Astrocyte (in vitro differentiated cells and primary cell): ENCODE data around the gene NCLN. TPM values are rescaled to one million over a fixed set of nuclear protein-coding genes. Genes with fewer than 3 reads are reported as not detected.

Experiments
- DNase-seq: peaks from one replicate; pipeline ENCODE4 v3.0.0-alpha.2; 2010; ENCODE audit warnings: low read depth
- FAIRE-seq: peaks from 2 replicates; lab custom pipeline; 2011; peaks lifted over from hg19 to GRCh38; lab: Jason Lieb, UNC
- H2AFZ ChIP-seq: 2 replicates; pipeline ENCODE4 v1.6.0; 2012; ENCODE audit warnings: low read depth, low read length, inconsistent platforms
- H3K27ac ChIP-seq: 2 replicates; pipeline ENCODE4 v1.5.1; 2011; ENCODE audit warnings: low read depth, low read length, inconsistent platforms
- H3K27me3 ChIP-seq: 2 replicates; pipeline ENCODE4 v1.6.0; 2011; ENCODE audit warnings: low read length, inconsistent platforms; ENCODE audit not compliant: insufficient read depth
- H3K36me3 ChIP-seq: 2 replicates; pipeline ENCODE4 v1.5.1; 2011; ENCODE audit warnings: low read length, inconsistent platforms; ENCODE audit not compliant: insufficient read depth
- H3K4me1 ChIP-seq: 2 replicates; pipeline ENCODE4 v1.5.1; 2011; ENCODE audit warnings: low read length, inconsistent platforms; ENCODE audit not compliant: insufficient read depth
- H3K4me2 ChIP-seq: 2 replicates; pipeline ENCODE4 v1.6.0; 2012; ENCODE audit warnings: low read length, inconsistent platforms
- H3K4me3 ChIP-seq: 2 replicates; pipeline ENCODE4 v1.5.1; 2011; ENCODE audit warnings: low read depth, mild to moderate bottlenecking, low read length, inconsistent platforms; ENCODE audit not compliant: insufficient read depth
- H3K79me2 ChIP-seq: 2 replicates; pipeline ENCODE4 v1.6.0; 2012; ENCODE audit warnings: mild to moderate bottlenecking, low read length, inconsistent platforms; ENCODE audit not compliant: insufficient read depth
- H3K9ac ChIP-seq: 2 replicates; pipeline ENCODE4 v1.6.0; 2012; ENCODE audit warnings: mild to moderate bottlenecking, low read length, inconsistent platforms
- H3K9me3 ChIP-seq: 2 replicates; pipeline ENCODE4 v1.5.1; 2012; ENCODE audit warnings: low read depth, mild to moderate bottlenecking, low read length, inconsistent platforms; ENCODE audit not compliant: insufficient read depth
- H4K20me1 ChIP-seq: 2 replicates; pipeline ENCODE4 v1.6.0; 2012; ENCODE audit warnings: low read length, inconsistent platforms; ENCODE audit not compliant: insufficient read depth
- H3K27ac Mint-ChIP-seq: one replicate; pipeline ENCODE4 v1.8.0; 2021; ENCODE audit warnings: mild to moderate bottlenecking, mixed read lengths; ENCODE audit not compliant: unreplicated experiment
- H3K27me3 Mint-ChIP-seq: one replicate; pipeline ENCODE4 v1.8.0; 2021; ENCODE audit warnings: low read depth, mixed read lengths; ENCODE audit not compliant: unreplicated experiment
- H3K36me3 Mint-ChIP-seq: one replicate; pipeline ENCODE4 v1.8.0; 2021; ENCODE audit warnings: low read depth, mixed read lengths; ENCODE audit not compliant: unreplicated experiment
- H3K4me1 Mint-ChIP-seq: one replicate; pipeline ENCODE4 v1.8.0; 2021; ENCODE audit warnings: low read depth, mixed read lengths; ENCODE audit not compliant: unreplicated experiment
- H3K4me3 Mint-ChIP-seq: one replicate; pipeline ENCODE4 v1.8.0; 2021; ENCODE audit warnings: mild to moderate bottlenecking, moderate library complexity, mixed read lengths; ENCODE audit not compliant: unreplicated experiment
- H3K9me3 Mint-ChIP-seq: one replicate; pipeline ENCODE4 v1.8.0; 2021; ENCODE audit warnings: mild to moderate bottlenecking, mixed read lengths; ENCODE audit not compliant: unreplicated experiment
- EZH2 ChIP-seq: IDR thresholded peaks from 2 replicates; pipeline ENCODE4 v1.6.1; 2012; ENCODE audit warnings: mild to moderate bottlenecking, low read length, inconsistent platforms; ENCODE audit not compliant: insufficient read depth
- total RNA-seq: library from RNA; stranded (reverse); gene quantifications from 2 replicates; pipeline ENCODE4 v1.2.1, GENCODE V29; 2021
- TF ChIP-seq, protein P1 (sequence below): IDR thresholded peaks from 2 replicates; pipeline ENCODE4 v1.5.1; 2011; ENCODE audit warnings: low read depth, mild to moderate bottlenecking, inconsistent platforms, low read length, moderate library complexity; ENCODE audit not compliant: insufficient read depth

Gene NCLN
- total RNA-seq, 1 donor from 2014 or later, result 95.8 TPM

DNA sequence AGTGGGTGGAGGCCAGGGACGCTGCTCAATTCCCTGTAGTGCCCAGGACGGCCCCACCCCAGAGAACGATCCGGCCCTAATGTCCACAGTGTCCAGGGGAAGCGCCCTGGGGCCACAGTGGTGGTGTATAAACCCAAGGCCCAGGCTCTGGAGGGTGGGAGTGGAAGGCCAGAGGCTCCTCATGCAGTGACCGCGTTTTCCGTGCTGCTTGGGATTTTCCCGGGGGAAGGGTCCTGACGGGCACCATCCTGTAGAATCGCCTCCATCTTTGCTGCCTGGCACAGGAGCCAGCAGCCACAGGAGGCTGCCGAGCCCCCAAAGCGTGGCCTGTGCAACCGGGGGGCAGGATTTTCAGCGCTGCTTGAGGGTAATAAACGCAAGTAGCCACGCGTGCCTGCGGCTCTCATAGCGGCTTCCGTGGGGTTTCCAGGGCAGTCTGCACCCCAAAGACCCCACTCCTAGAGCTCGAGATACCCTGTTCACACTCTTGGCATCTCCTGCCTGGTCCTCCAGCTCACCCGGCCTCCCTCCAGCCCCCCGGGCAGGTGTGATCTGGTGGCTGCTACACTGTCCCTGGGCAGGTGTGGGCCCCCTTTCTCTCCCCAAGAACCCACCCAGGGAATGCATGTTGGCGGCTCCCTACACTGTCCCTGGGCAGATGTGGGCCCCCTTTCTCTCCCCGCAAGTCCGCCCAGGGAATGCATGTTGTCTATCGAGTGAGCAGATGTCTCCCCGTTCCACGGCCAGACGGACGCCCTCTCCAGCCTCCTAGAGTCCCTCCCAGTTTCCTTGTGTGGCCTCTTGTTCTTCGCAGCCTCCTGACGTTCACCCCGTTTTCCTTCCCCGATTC is 2.2 kb downstream of the NCLN start:
- Histone ChIP-seq H3K27me3 (no peaks in the 10 kb centered on the region), H3K79me2 (peaks cover 70% of the 10 kb centered on the region), H3K9me3 (no peaks in the 10 kb centered on the region), H2AFZ (no peak overlapping the region), H3K27ac (no peak overlapping the region), H3K36me3 (no peaks in the 10 kb centered on the region), H3K4me1 (peaks cover 8% of the 10 kb centered on the region), H3K9ac (peak overlapping the region; percentile 89), H3K4me2 (peak overlapping the region; percentile 95), H4K20me1 (peaks cover 48% of the 10 kb centered on the region), H3K4me3 (no peak overlapping the region)
- H3K27ac Mint-ChIP-seq, result no peak overlapping the region
- H3K4me1 Mint-ChIP-seq, result peaks cover 12% of the 10 kb centered on the region
- H3K27me3 Mint-ChIP-seq, result no peaks in the 10 kb centered on the region
- DNase-seq (no peak), FAIRE-seq (no peak)
- H3K9me3 Mint-ChIP-seq, result peaks cover 1% of the 10 kb centered on the region
- TF ChIP-seq, protein P1, sequence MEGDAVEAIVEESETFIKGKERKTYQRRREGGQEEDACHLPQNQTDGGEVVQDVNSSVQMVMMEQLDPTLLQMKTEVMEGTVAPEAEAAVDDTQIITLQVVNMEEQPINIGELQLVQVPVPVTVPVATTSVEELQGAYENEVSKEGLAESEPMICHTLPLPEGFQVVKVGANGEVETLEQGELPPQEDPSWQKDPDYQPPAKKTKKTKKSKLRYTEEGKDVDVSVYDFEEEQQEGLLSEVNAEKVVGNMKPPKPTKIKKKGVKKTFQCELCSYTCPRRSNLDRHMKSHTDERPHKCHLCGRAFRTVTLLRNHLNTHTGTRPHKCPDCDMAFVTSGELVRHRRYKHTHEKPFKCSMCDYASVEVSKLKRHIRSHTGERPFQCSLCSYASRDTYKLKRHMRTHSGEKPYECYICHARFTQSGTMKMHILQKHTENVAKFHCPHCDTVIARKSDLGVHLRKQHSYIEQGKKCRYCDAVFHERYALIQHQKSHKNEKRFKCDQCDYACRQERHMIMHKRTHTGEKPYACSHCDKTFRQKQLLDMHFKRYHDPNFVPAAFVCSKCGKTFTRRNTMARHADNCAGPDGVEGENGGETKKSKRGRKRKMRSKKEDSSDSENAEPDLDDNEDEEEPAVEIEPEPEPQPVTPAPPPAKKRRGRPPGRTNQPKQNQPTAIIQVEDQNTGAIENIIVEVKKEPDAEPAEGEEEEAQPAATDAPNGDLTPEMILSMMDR, result no peak
- no peak for TF ChIP-seq EZH2
- H3K36me3 Mint-ChIP-seq, result peaks cover 2% of the 10 kb centered on the region
- H3K4me3 Mint-ChIP-seq, result peak overlapping the region; percentile 98

DNA sequence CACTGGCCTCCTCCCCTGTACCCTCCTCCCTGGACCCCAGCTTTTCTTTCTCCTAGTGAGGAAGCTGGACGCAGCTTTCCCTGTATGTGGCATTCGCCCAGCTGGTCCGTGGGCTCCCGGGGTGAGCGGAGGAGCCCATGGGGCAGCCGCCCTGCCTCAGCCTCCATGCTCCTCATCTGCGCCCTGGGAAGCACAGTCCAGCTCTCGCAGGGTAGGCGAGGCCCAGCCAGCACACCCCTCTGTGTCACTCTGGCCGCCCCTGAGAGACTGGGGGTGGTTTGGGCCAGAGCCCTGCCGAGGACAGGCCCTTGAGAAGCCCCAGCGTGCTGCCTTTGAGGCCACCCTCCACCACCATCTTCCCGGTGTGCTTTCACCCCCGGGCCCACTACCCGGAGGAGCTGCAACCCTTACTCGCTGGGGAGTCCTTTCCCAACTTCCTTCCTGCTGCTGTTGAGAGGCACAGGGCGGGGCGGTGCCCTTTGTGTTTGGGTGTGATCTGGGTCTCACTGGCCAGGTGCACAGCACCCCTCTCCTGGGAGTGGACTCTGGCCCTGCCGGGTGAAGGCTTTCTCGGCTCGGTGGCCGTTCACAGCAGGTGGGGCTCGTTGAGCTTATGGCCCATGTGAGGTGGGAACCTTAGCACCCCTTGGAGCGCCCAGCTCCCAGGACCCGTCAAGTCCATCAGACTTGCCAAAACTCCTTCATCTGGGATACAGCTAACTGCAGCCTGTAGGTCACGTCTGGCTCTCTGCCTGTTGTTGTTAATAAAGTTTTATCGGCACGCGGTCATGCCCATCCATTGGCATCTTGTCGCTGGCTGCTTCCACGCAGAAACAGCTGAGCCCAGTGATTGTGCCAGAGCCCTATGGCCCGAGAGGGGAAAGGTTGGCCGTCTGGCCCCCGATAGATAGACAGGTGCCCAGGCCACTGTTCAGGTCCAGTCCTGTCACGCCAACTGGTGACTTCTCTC is 3.2 kb downstream of the NCLN start:
- no peaks in the 10 kb centered on the region for H3K27me3 ChIP-seq
- H3K36me3 Mint-ChIP-seq, result peaks cover 2% of the 10 kb centered on the region
- no peak overlapping the region for H3K27ac ChIP-seq
- no peaks in the 10 kb centered on the region for H3K9me3 ChIP-seq
- H3K4me1 ChIP-seq, result peaks cover 8% of the 10 kb centered on the region
- no peaks in the 10 kb centered on the region for H3K27me3 Mint-ChIP-seq
- H3K4me2 ChIP-seq, result no peak overlapping the region
- TF ChIP-seq EZH2, result no peak
- TF ChIP-seq, protein P1, result no peak
- no peak overlapping the region for H3K4me3 ChIP-seq
- peaks cover 1% of the 10 kb centered on the region for H3K9me3 Mint-ChIP-seq
- H3K4me1 Mint-ChIP-seq, result peaks cover 12% of the 10 kb centered on the region
- no peak overlapping the region for H2AFZ ChIP-seq
- FAIRE-seq (no peak), DNase-seq (no peak)
- peaks cover 78% of the 10 kb centered on the region for H3K79me2 ChIP-seq
- H4K20me1 ChIP-seq, result peaks cover 53% of the 10 kb centered on the region
- no peak overlapping the region for H3K27ac Mint-ChIP-seq
- no peak overlapping the region for H3K9ac ChIP-seq
- no peaks in the 10 kb centered on the region for H3K36me3 ChIP-seq
- peak overlapping the region; percentile 57 for H3K4me3 Mint-ChIP-seq
